Liver (tissue), 3 donors: ENCODE results near the gene IQCK.

ENCODE experiments used
- ATF3 ChIP-seq: IDR thresholded peaks from 2 replicates; pipeline ENCODE4 v1.6.1; 2016; ENCODE audit warnings: antibody characterized with exemption
- CTCF ChIP-seq: fragments of 150-350 bp; IDR thresholded peaks from 2 replicates; pipeline ENCODE4 v1.5.1; 2017; ENCODE audit warnings: improper control_type of control experiment, low read depth, low read length; ENCODE audit not compliant: missing input control
- EGR1 ChIP-seq, 2 donors: IDR thresholded peaks; 2 replicates each; pipeline ENCODE4 v1.6.1; 2016 to 2018; ENCODE audit warnings: antibody characterized with exemption in 2 of 2, low read depth in 2 of 2
- FOXA1 ChIP-seq: IDR thresholded peaks from 2 replicates; pipeline ENCODE4 v1.6.1; 2016; ENCODE audit warnings: antibody characterized with exemption
- GABPA ChIP-seq, 2 donors: IDR thresholded peaks in 1 of 2; conservative IDR thresholded peaks in 1 of 2; 2 replicates each; pipeline ENCODE4 v1.6.1; 2016; ENCODE audit warnings: antibody characterized with exemption in 2 of 2, mild to moderate bottlenecking in 1 of 2, moderate library complexity in 1 of 2
- MAX ChIP-seq: IDR thresholded peaks from 2 replicates; pipeline ENCODE4 v1.6.1; 2016; ENCODE audit warnings: antibody characterized with exemption
- SP1 ChIP-seq: IDR thresholded peaks from 2 replicates; pipeline ENCODE4 v1.6.1; 2018; ENCODE audit warnings: antibody characterized with exemption, mild to moderate bottlenecking
- TAF1 ChIP-seq: conservative IDR thresholded peaks from 2 replicates; pipeline ENCODE4 v1.6.1; 2016; ENCODE audit warnings: antibody characterized with exemption, mild to moderate bottlenecking
- YY1 ChIP-seq: IDR thresholded peaks from 2 replicates; pipeline ENCODE4 v1.6.1; 2016; ENCODE audit warnings: antibody characterized with exemption, mild to moderate bottlenecking
- ZBTB33 ChIP-seq: IDR thresholded peaks from 2 replicates; pipeline ENCODE4 v1.6.1; 2016; ENCODE audit warnings: antibody characterized with exemption
- donor health status: healthy.
- donor health status: healthy.

GRCh38 chr16:19688396-19689024, 29.6 kb upstream of the IQCK start:
- no peak for TF ChIP-seq TAF1
- no peak for TF ChIP-seq GABPA (IDR thresholded peaks at IDR 0.05 in 1 of 2, conservative IDR thresholded peaks at IDR 0.05 in 1 of 2)
- no peak for TF ChIP-seq ATF3
- TF ChIP-seq CTCF = no peak
- no peak for TF ChIP-seq YY1
- TF ChIP-seq ZBTB33 = no peak
- no peak for TF ChIP-seq EGR1 (IDR thresholded peaks at IDR 0.05; ENCODE audit: low read depth in 2 of 2)
- TF ChIP-seq FOXA1 = no peak
- TF ChIP-seq MAX = no peak
- TF ChIP-seq SP1 = no peak
